GM23248 (cell line): ENCODE measurements around the gene RPP25L. TPM values are rescaled to one million over a fixed set of nuclear protein-coding genes. Genes with fewer than 3 reads are reported as not detected.

Source experiments
- DNase-seq: peaks from one replicate; pipeline ENCODE4 v3.0.0-alpha.2; 2015
- H2AFZ ChIP-seq: fragments of 200-600 bp; sonication (generic); 2 replicates; pipeline ENCODE4 v1.6.1; 2016; ENCODE audit warnings: antibody characterized with exemption
- H3F3A ChIP-seq: fragments of 200-600 bp; sonication (generic); 2 replicates; pipeline ENCODE4 v1.6.1; 2016; ENCODE audit warnings: mild to moderate bottlenecking, antibody characterized with exemption, mixed run types; ENCODE audit not compliant: insufficient read depth
- H3K27ac ChIP-seq: fragments of 200-600 bp; sonication (generic); 2 replicates; pipeline ENCODE4 v1.5.1; 2016; ENCODE audit warnings: mild to moderate bottlenecking
- H3K27me3 ChIP-seq: fragments of 200-600 bp; sonication (generic); replicated peaks from 2 replicates; pipeline ENCODE4 v1.6.1; 2016; ENCODE audit warnings: mild to moderate bottlenecking; ENCODE audit not compliant: insufficient read depth
- H3K36me3 ChIP-seq: fragments of 200-600 bp; sonication (generic); 2 replicates; pipeline ENCODE4 v1.6.1; 2016; ENCODE audit warnings: low read depth, mild to moderate bottlenecking
- H3K4me1 ChIP-seq: fragments of 200-600 bp; sonication (generic); 2 replicates; pipeline ENCODE4 v1.6.1; 2016; ENCODE audit warnings: mild to moderate bottlenecking; ENCODE audit not compliant: insufficient read depth
- H3K4me2 ChIP-seq: fragments of 200-600 bp; sonication (generic); one replicate; pipeline ENCODE4 v1.6.1; 2016; ENCODE audit warnings: mild to moderate bottlenecking; ENCODE audit not compliant: unreplicated experiment
- H3K4me3 ChIP-seq: fragments of 200-600 bp; sonication (generic); 2 replicates; pipeline ENCODE4 v1.5.1; 2016; ENCODE audit warnings: mild to moderate bottlenecking
- H3K79me2 ChIP-seq: fragments of 200-600 bp; sonication (generic); 2 replicates; pipeline ENCODE4 v1.6.1; 2016; ENCODE audit warnings: mild to moderate bottlenecking; ENCODE audit not compliant: insufficient read depth
- H3K9ac ChIP-seq: fragments of 200-600 bp; sonication (generic); 2 replicates; pipeline ENCODE4 v1.6.1; 2016; ENCODE audit warnings: mild to moderate bottlenecking
- H3K9me2 ChIP-seq: fragments of 200-600 bp; sonication (generic); 2 replicates; pipeline ENCODE4 v1.6.1; 2016; ENCODE audit warnings: mixed run types, mild to moderate bottlenecking, moderate library complexity; ENCODE audit not compliant: insufficient read depth
- H3K9me3 ChIP-seq: fragments of 200-600 bp; sonication (generic); one replicate; pipeline ENCODE4 v1.6.1; 2017; ENCODE audit warnings: low read depth
- H4K20me1 ChIP-seq: fragments of 200-600 bp; sonication (generic); 2 replicates; pipeline ENCODE4 v1.6.0; 2016; ENCODE audit not compliant: insufficient read depth
- EZH2 ChIP-seq: fragments of 200-600 bp; sonication (generic); IDR thresholded peaks from 2 replicates; pipeline ENCODE4 v1.6.1; 2018; ENCODE audit warnings: antibody characterized with exemption, mild to moderate bottlenecking; ENCODE audit not compliant: insufficient read depth, poor library complexity, severe bottlenecking
- EZH2phosphoT487 ChIP-seq: fragments of 200-600 bp; sonication (generic); IDR thresholded peaks from 2 replicates; pipeline ENCODE4 v1.6.1; 2018; ENCODE audit warnings: antibody characterized with exemption, moderate library complexity, mild to moderate bottlenecking, low read depth; ENCODE audit not compliant: insufficient read depth
- WGBS, 2 experiments: methylation state at CpG; one replicate each; pipeline ENCODE4 v1.1.6; 2015 to 2017; ENCODE audit warnings: low lambda C conversion rate in 2 of 2, low coverage in 1 of 2; ENCODE audit errors: missing lambda C conversion rate in 2 of 2; 5-methylcytosine and 5-hydroxymethylcytosine counted together
- in situ Hi-C: fragments of 300-500 bp; cut with MboI; formaldehyde crosslinking; loops from 2 replicates; pipeline ENCODE4 v1.15.0; 2020
- polyA plus RNA-seq: library from polyadenylated mRNA; unstranded; fragments of >200 nt; fragmentation: Nextera tagmentation; extraction: Ambion mirVana; gene quantifications from 2 replicates; pipeline ENCODE4 v1.2.1, GENCODE V29; 2016
- total RNA-seq: library from RNA; depleted of rRNA; stranded (reverse); fragments of >200 nt; shearing (Covaris generic); gene quantifications from 2 replicates; pipeline ENCODE4 v1.2.3, GENCODE V29; 2014

RPP25L gene
- total and polyA plus RNA-seq, 2 experiments from 2014 or later = 16.9 to 21.0 TPM

DNA sequence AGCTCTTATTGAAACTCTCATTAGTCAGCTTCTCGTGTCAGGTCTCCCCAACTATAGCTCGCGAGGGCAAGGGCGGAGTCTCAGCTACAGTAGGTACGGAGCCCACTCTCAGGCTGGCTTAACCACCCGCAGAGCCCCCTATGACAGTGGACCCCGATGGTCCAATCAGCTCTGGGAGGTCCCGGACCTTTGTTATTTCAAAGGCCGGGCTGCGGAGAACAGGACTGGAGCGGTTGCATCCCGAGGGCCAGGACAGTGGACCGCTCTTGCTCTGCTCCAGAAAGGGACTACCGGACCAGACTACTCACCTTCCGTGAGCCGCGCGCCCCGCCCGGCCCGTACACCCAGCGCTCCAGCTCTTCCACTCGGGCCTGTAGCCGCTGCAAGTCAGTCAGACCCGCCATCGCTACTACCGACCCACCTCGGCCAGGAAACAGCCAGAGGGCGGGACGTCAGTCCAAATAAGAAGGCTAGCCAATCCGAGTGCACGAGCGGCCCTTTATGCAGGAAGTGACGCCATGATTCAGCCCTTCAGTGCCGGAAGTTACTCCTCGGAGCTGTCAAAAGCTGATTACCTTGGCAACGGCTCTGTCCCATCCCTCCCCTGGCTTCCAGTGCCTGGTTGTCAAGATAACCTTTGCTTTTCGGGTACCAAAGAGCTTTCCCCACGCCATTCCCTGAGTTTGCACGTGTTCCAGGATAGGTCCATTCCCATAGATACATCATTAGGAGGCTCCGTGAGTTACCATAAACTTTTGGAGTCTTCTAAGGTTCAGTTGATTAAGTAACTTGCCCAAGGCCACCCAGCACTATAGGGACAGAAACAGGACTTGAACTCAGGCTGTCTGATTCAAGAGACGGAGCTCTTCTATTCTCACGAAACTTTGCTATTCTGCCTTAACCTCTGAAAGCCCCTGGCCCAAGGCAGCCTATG, 8.4 kb upstream of the RPP25L start, which contains the start of gene DCTN3:
DCTN3 (minus strand) TSS at position 435 of the 934 bp plus-strand sequence; CDS start at position 404, 31 bp downstream.
- in situ Hi-C loops = loop anchor here (25.0 kb wide), 1 partner anchor 108 kb away; the partner anchor contains the start of gene ENHO
- Histone ChIP-seq H2AFZ (peak within 1 kb of the TSS; percentile 98), H3F3A (no peaks in the 10 kb centered on the region), H3K36me3 (peaks cover 9% of the 10 kb centered on the region; the same call in 1 of the 2 replicates), H3K79me2 (peaks cover 21% of the 10 kb centered on the region), H3K4me1 (peaks cover 8% of the 10 kb centered on the region), H3K9me2 (no peaks in the 10 kb centered on the region), H3K27me3 (peaks cover 18% of the 10 kb centered on the region), H3K4me3 (peak within 1 kb of the TSS; percentile 91), H3K4me2 (peak within 1 kb of the TSS; percentile 93), H4K20me1 (no peaks in the 10 kb centered on the region), H3K9me3 (no peaks in the 10 kb centered on the region), H3K27ac (peak within 1 kb of the TSS; percentile 26), H3K9ac (peak within 1 kb of the TSS; percentile 89)
- no peak for TF ChIP-seq EZH2
- no peak for TF ChIP-seq EZH2phosphoT487
- peak; percentile 100 for DNase-seq
- WGBS, 2 experiments = 2% methylated on average over 38 to 41 of the region's 43 CpGs

DNA sequence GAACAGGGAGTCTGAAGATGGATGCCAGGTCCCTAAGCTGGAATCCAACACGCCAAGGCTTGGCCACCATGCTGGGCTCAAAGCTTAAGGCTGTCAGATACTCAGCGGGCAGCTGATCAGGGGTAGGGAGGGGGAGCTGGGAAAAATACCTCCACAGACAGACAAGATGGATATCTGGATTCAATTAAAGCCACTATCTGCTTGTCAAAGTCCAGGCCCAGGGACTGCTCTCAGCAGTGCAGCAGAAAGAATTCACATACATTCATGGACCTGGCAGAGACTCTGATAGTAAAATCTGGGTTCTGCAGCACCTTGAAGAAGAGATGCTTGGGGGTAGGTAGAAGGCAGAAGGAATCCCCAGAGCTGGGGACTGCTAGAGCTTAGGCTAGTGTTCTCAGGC, 3.2 kb upstream of the RPP25L start:
- DNase-seq = no peak
- peaks cover 14% of the 10 kb centered on the region; the same call in 1 of the 2 replicates for H3F3A ChIP-seq
- in situ Hi-C loops = loop anchor here (25.0 kb wide), 1 partner anchor 103 kb away; the partner anchor contains the start of gene ENHO

DNA sequence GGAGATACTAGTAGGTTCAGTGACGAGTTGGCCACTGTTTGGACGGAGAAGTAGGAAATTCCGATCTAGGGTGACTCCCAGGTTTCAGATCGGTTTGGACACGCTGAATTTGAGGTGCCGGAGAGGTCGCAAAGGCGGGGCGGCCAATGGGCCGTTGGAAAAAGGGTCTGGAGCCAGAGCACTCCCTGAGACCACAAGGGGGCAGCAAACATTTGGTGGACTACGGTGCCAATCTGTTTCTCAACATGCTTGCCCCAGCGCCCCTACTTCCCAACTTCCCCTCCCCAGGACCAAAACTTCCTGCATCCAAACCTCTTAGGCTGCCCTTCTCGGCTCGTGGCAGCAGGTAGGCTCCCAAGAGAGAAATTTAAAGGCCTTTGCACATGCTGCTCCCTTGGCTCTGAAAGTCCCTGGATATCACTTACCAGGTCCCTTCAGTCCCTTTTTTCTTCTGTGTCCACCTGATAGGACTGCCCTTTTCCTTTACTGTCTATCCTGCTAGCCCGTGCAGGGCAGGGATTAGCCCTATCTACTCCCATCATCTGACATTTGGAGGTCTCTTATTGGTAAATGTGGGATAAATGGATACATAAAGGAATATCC, 992 bp upstream of the RPP25L start:
- H4K20me1 ChIP-seq = no peaks in the 10 kb centered on the region
- peak overlapping the region; percentile 93 for H2AFZ ChIP-seq
- TF ChIP-seq EZH2 = no peak
- TF ChIP-seq EZH2phosphoT487 = no peak
- no peaks in the 10 kb centered on the region for H3K27me3 ChIP-seq
- peak; percentile 90 for DNase-seq
- peaks cover 16% of the 10 kb centered on the region for H3K79me2 ChIP-seq
- H3K4me1 ChIP-seq = peaks cover 9% of the 10 kb centered on the region; the same call in 1 of the 2 replicates
- H3K4me3 ChIP-seq = peak overlapping the region; percentile 94
- WGBS, 2 experiments = 1 to 2% methylated on average over 15 of the region's 15 CpGs
- no peaks in the 10 kb centered on the region for H3K9me3 ChIP-seq
- peaks cover 14% of the 10 kb centered on the region; the same call in 1 of the 2 replicates for H3F3A ChIP-seq
- peaks cover 9% of the 10 kb centered on the region; the same call in 1 of the 2 replicates for H3K36me3 ChIP-seq
- peak overlapping the region; percentile 94 for H3K9ac ChIP-seq
- H3K9me2 ChIP-seq = no peaks in the 10 kb centered on the region
- in situ Hi-C loops = loop anchor here (25.0 kb wide), 1 partner anchor 101 kb away; the partner anchor contains the start of gene ENHO
- peak overlapping the region; percentile 78 for H3K4me2 ChIP-seq
- H3K27ac ChIP-seq = peak overlapping the region; percentile 41

More for the DNA sequence above, 3.2 kb upstream of the RPP25L start:
- H3K79me2 ChIP-seq = peaks cover 35% of the 10 kb centered on the region
- no peak overlapping the region for H3K4me3 ChIP-seq
- no peaks in the 10 kb centered on the region for H3K9me3 ChIP-seq
- H3K9ac ChIP-seq = no peak overlapping the region
- no peak overlapping the region for H2AFZ ChIP-seq
- H3K27me3 ChIP-seq = no peaks in the 10 kb centered on the region
- H3K27ac ChIP-seq = no peak overlapping the region
- no peak overlapping the region for H3K4me2 ChIP-seq
- H3K36me3 ChIP-seq = peaks cover 9% of the 10 kb centered on the region; the same call in 1 of the 2 replicates
- H3K4me1 ChIP-seq = peaks cover 17% of the 10 kb centered on the region
- WGBS, 2 experiments = 96 to 100% methylated on average over 2 of the region's 2 CpGs
- no peaks in the 10 kb centered on the region for H4K20me1 ChIP-seq
- H3K9me2 ChIP-seq = no peaks in the 10 kb centered on the region
- no peak for TF ChIP-seq EZH2phosphoT487

DNA sequence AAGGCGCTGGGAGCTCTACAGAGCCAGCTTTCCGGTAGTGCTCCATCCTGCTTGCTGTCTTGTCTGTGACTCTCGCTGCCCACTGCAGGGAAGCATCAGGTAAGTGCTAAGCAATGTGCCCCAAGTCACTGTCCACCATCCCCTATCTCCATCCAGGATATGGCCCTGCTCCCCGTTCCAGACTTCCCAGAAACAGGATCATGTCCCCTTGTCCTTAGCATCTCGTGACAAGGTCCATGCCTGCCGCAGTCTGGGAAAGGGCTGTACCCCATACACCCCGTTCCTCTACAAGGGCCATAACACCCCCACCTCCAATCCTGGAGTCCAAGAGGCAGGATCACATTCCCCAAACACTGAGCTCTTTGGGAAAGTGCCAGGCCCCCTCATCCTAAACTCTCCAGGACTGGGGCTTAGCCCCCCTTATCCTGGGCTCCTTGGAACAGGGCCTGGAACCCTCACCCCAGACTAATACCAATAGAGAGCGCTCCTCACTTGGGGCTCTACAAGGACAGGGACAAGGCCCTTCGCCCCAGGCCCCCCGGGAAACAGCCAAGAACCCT, 566 bp downstream of the RPP25L start:
- TF ChIP-seq EZH2 = no peak
- TF ChIP-seq EZH2phosphoT487 = no peak
- H3K4me2 ChIP-seq = peak overlapping the region; percentile 78
- H4K20me1 ChIP-seq = no peaks in the 10 kb centered on the region
- H3K79me2 ChIP-seq = peaks cover 16% of the 10 kb centered on the region
- H3K36me3 ChIP-seq = no peaks in the 10 kb centered on the region
- H3K9ac ChIP-seq = peak overlapping the region; percentile 94
- peak overlapping the region; percentile 94 for H3K4me3 ChIP-seq
- H3K9me2 ChIP-seq = no peaks in the 10 kb centered on the region
- in situ Hi-C loops = loop anchor here (25.0 kb wide), 1 partner anchor 99 kb away; the partner anchor contains the start of gene ENHO
- H2AFZ ChIP-seq = peak overlapping the region; percentile 93
- no peaks in the 10 kb centered on the region for H3K9me3 ChIP-seq
- 25 to 32% methylated on average over 10 of the region's 10 CpGs for WGBS, 2 experiments
- peaks cover 14% of the 10 kb centered on the region; the same call in 1 of the 2 replicates for H3F3A ChIP-seq
- no peaks in the 10 kb centered on the region for H3K27me3 ChIP-seq
- peak; percentile 30 for DNase-seq
- H3K27ac ChIP-seq = peak overlapping the region; percentile 41; the same call in 1 of the 2 replicates
- H3K4me1 ChIP-seq = peaks cover 9% of the 10 kb centered on the region; the same call in 1 of the 2 replicates
